SJSA1 (cell line): ENCODE results near the gene FNDC7. TPM values are rescaled to one million over a fixed set of nuclear protein-coding genes. Genes with fewer than 3 reads are reported as not detected.
"Not testable (repeated sequence)": the region's sequence is repeated elsewhere in the genome, so short reads cannot be mapped to it uniquely, and the experiment has no call there.

Source experiments
- DNase-seq, 2 experiments: peaks; one replicate each; pipeline ENCODE4 v3.0.0-alpha.2; 2015 to 2020; ENCODE audit warnings: low spot score in 2 of 2, low read depth in 1 of 2
- H3K27ac ChIP-seq: fragments of 250-450 bp; sonication (Bioruptor Pico); 2 replicates; pipeline ENCODE4 v1.5.1; 2020; ENCODE audit warnings: mild to moderate bottlenecking, moderate library complexity
- H3K27me3 ChIP-seq: fragments of 250-450 bp; sonication (Bioruptor Pico); replicated peaks from 2 replicates; pipeline ENCODE4 v1.5.1; 2020; ENCODE audit warnings: mild to moderate bottlenecking, moderate library complexity
- H3K36me3 ChIP-seq: fragments of 250-450 bp; sonication (Bioruptor Pico); 2 replicates; pipeline ENCODE4 v1.5.1; 2020; ENCODE audit warnings: mild to moderate bottlenecking
- H3K4me1 ChIP-seq: fragments of 250-450 bp; sonication (Bioruptor Pico); replicated peaks from 2 replicates; pipeline ENCODE4 v1.6.1; 2021; ENCODE audit warnings: mild to moderate bottlenecking
- H3K4me3 ChIP-seq: fragments of 250-450 bp; sonication (Bioruptor Pico); 2 replicates; pipeline ENCODE4 v1.5.1; 2020; ENCODE audit warnings: mild to moderate bottlenecking
- H3K9me3 ChIP-seq: fragments of 250-450 bp; sonication (Bioruptor Pico); replicated peaks from 2 replicates; pipeline ENCODE4 v1.5.1; 2020; ENCODE audit warnings: mild to moderate bottlenecking
- total RNA-seq: library from RNA; depleted of rRNA; stranded (reverse); fragments of >200 nt; shearing (Covaris generic); gene quantifications from 2 replicates; pipeline ENCODE4 v1.2.3, GENCODE V29; 2014

Gene FNDC7
- total RNA-seq, 1 experiment from 2014 or later, result not detected

- no peaks in the 10 kb centered on the region for H3K4me1 ChIP-seq
- H3K9me3 ChIP-seq, result no peaks in the 10 kb centered on the region
- no peak for DNase-seq
- H3K36me3 ChIP-seq, result no peaks in the 10 kb centered on the region
- no peak overlapping the region for H3K27ac ChIP-seq
- no peak overlapping the region for H3K4me3 ChIP-seq
- H3K27me3 ChIP-seq, result no peaks in the 10 kb centered on the region
Observed at GRCh38 chr1:108685529-108685928, 27.2 kb upstream of the FNDC7 start.

GRCh38 chr1:108686614-108687313 lies 25.9 kb upstream of the FNDC7 start:
- Histone ChIP-seq H3K9me3 (no peaks in the 10 kb centered on the region), H3K4me3 (no peak overlapping the region), H3K36me3 (no peaks in the 10 kb centered on the region), H3K27ac (no peak overlapping the region), H3K4me1 (peaks cover 4% of the 10 kb centered on the region; the same call in 1 of the 2 replicates), H3K27me3 (no peaks in the 10 kb centered on the region)
- no peak for DNase-seq

- H3K36me3 ChIP-seq, result peaks cover 39% of the 10 kb centered on the region
- H3K4me1 ChIP-seq, result peaks cover 4% of the 10 kb centered on the region; the same call in 1 of the 2 replicates
- H3K9me3 ChIP-seq, result no peaks in the 10 kb centered on the region
- peak overlapping the region; percentile 81 for H3K4me3 ChIP-seq
- no peaks in the 10 kb centered on the region for H3K27me3 ChIP-seq
- peak overlapping the region; percentile 96 for H3K27ac ChIP-seq
- no peak for DNase-seq
Observed at GRCh38 chr1:108691128-108691941, 21.4 kb upstream of the FNDC7 start.

- peak within 1 kb of the TSS; percentile 81 for H3K4me3 ChIP-seq
- H3K9me3 ChIP-seq, result no peaks in the 10 kb centered on the region
- peaks cover 47% of the 10 kb centered on the region for H3K36me3 ChIP-seq
- peaks cover 4% of the 10 kb centered on the region; the same call in 1 of the 2 replicates for H3K4me1 ChIP-seq
- peak; percentile 92 to 96 for DNase-seq
- H3K27me3 ChIP-seq, result no peaks in the 10 kb centered on the region
- H3K27ac ChIP-seq, result peak within 1 kb of the TSS; percentile 96
Observed at GRCh38 chr1:108691942-108692723, 20.6 kb upstream of the FNDC7 start, which contains the start of gene PRPF38B. Gene PRPF38B, plus strand, starts transcription at chr1:108692310. Its CDS starts 282 bp downstream, at chr1:108692592.

GRCh38 chr1:108692724-108693655 lies 19.7 kb upstream of the FNDC7 start:
- peak; percentile 26 to 57 for DNase-seq
- no peaks in the 10 kb centered on the region for H3K27me3 ChIP-seq
- peak overlapping the region; percentile 96 for H3K27ac ChIP-seq
- no peaks in the 10 kb centered on the region for H3K9me3 ChIP-seq
- H3K4me1 ChIP-seq, result peaks cover 4% of the 10 kb centered on the region; the same call in 1 of the 2 replicates
- peaks cover 54% of the 10 kb centered on the region for H3K36me3 ChIP-seq
- H3K4me3 ChIP-seq, result peak overlapping the region; percentile 81

GRCh38 chr1:108695535-108695934 lies 17.2 kb upstream of the FNDC7 start:
- DNase-seq, result no peak
- Histone ChIP-seq H3K9me3 (no peaks in the 10 kb centered on the region), H3K4me1 (peaks cover 4% of the 10 kb centered on the region; the same call in 1 of the 2 replicates), H3K27ac (no peak overlapping the region), H3K36me3 (peaks cover 79% of the 10 kb centered on the region), H3K27me3 (no peaks in the 10 kb centered on the region), H3K4me3 (no peak overlapping the region)

GRCh38 chr1:108699375-108700332 lies 13.1 kb upstream of the FNDC7 start:
- Histone ChIP-seq H3K27me3 (no peaks in the 10 kb centered on the region), H3K27ac (no peak overlapping the region), H3K4me1 (peaks cover 13% of the 10 kb centered on the region), H3K36me3 (peaks cover 69% of the 10 kb centered on the region), H3K9me3 (no peaks in the 10 kb centered on the region), H3K4me3 (no peak overlapping the region)
- no peak for DNase-seq

GRCh38 chr1:108701176-108701849 lies 11.4 kb upstream of the FNDC7 start:
- H3K36me3 ChIP-seq, result peaks cover 54% of the 10 kb centered on the region
- H3K27me3 ChIP-seq, result no peaks in the 10 kb centered on the region
- H3K4me1 ChIP-seq, result peaks cover 21% of the 10 kb centered on the region
- H3K4me3 ChIP-seq, result no peak overlapping the region
- H3K9me3 ChIP-seq, result no peaks in the 10 kb centered on the region
- no peak for DNase-seq
- no peak overlapping the region for H3K27ac ChIP-seq

GRCh38 chr1:108702109-108702508 lies 10.6 kb upstream of the FNDC7 start:
- H3K27ac ChIP-seq, H3K27me3 ChIP-seq, DNase-seq, H3K9me3 ChIP-seq, H3K4me3 ChIP-seq: not testable (repeated sequence)
- Histone ChIP-seq H3K4me1 (peaks cover 21% of the 10 kb centered on the region), H3K36me3 (peaks cover 46% of the 10 kb centered on the region)

GRCh38 chr1:108703939-108704338 lies 8.8 kb upstream of the FNDC7 start:
- H3K4me1 ChIP-seq, result peaks cover 21% of the 10 kb centered on the region
- no peaks in the 10 kb centered on the region for H3K27me3 ChIP-seq
- DNase-seq, result no peak
- no peaks in the 10 kb centered on the region for H3K9me3 ChIP-seq
- H3K36me3 ChIP-seq, result peaks cover 30% of the 10 kb centered on the region
- H3K27ac ChIP-seq, result no peak overlapping the region
- no peak overlapping the region for H3K4me3 ChIP-seq

GRCh38 chr1:108704496-108704895 lies 8.2 kb upstream of the FNDC7 start:
- Histone ChIP-seq H3K4me1 (peaks cover 21% of the 10 kb centered on the region), H3K9me3 (no peaks in the 10 kb centered on the region), H3K27ac (no peak overlapping the region), H3K4me3 (no peak overlapping the region), H3K36me3 (peaks cover 24% of the 10 kb centered on the region), H3K27me3 (no peaks in the 10 kb centered on the region)
- DNase-seq, result peak; percentile 54 to 60
